Ureter (tissue), 1 donor: ENCODE data around the gene DCAF5. TPM values are rescaled to one million over a fixed set of nuclear protein-coding genes. Genes with fewer than 3 reads are reported as not detected.

Source experiments
- DNase-seq: peaks from one replicate; pipeline ENCODE4 v3.0.0-alpha.2; 2020; ENCODE audit warnings: low spot score
- total RNA-seq: library from RNA; stranded (reverse); gene quantifications from one replicate; pipeline ENCODE4 v1.2.4, GENCODE V29; 2023
- donor health status: DM: yes; HTN: yes; CAD: no.

DCAF5 gene
- total RNA-seq, 1 donor from 2014 or later, result 58.6 TPM

DNA sequence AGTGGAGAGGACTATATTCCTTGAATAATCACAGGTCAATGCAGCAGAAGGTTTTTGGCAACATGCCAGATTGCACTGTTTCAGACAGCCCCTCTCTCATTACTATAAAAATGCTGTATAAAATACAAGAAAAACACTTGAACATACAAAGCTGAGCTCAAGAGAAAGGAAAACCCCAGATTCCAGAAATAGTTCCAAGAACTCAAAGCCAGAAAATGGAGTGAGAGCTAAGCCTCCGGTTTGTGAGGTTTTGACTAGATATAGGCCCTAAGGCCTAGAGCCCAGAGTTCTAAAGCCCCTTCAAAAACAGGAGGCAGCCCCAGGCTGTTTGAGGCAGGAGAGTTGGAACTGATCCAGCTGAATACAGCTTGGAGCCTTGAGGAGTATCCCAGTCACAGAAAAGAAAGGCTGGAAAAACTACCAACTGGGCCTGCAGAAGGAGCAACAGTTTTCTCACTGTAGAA, 144.5 kb downstream of the DCAF5 start:
- no peak for DNase-seq

DNA sequence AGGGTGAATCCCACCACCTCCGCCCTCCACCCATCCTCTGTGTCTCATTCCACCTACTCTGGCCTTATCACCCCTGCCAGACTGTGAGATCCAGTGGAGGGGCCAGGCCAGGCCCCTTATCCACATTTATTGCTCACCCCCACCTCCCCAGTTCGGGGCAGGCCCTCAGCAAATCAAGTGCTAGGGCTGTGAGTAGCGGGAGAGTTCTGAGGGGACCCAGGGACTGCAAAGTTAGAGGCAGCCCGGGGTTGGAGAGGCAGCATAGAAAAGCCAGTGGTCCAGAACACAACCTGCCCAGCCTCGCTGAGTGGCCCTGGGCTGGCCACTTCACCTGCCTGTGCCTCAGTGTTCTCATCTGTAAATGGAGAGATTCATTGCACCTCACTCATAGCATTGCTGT, 146.6 kb downstream of the DCAF5 start:
- no peak for DNase-seq

DNA sequence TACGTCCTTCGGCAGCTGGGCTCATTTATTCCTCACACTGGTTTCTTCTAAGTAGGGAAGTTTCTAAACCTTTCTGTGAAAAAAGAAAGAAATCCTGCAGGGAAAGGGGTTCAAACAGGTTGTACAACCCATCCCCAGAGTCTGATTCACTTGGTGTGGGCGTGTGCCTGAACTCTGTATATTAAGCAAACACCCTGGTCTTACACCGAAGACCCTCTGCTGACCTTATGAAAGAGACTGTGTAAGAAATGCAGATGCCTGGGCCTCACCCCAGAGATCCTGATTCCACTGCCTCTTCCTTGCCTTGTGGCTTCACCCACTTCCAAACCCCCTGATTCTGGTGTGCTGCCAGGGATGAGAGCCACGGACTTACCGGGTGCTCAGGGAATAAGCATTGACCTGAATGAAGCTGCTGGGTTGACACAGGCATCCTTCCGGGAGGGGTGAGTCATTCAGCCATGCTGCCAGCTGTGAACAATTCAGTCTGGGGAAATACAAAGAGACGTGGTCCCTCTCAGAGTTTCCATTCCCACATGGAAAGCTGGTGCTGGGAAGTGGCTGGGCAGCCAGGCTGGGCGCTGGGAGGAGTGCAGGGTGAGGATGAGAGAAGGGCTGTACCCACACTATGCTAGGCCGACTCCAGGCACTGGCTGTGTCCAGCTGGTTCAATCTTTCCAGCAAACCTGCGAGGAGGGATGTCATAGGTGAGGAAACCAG, 147.3 kb downstream of the DCAF5 start:
- DNase-seq, result peak; percentile 63

DNA sequence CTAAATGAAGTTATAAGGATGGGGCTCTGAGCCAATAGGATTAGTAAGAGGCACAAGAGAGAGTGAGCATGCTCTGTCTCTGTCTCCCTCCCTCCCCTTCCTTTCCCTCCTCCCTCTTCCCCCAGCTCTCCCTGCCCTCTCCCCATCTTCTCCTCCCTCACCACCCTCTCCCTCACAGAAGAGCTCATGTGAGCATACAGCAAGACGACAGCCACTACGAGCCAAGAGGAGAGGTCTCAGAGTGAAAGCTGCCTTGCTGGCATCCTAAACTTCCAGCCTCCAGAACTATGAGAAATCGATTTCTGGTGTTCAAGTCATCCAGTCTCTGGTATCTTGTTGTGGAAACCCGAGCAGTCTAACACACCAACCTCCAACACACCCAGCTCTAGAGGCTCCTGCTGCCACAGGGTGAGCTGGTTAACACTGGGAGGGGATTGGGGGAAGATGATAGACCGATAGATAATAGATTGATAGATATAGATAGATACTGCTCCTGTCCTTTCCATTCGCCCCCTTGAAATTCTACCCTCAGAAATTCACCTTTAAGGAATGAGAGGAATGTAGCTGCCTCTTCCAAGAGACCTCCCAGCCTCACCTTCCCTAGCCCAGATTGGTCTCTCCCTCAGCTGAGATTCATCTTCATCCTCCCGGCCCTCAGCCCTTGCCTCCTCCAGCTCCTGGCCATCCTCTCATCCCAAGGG, 148.0 kb downstream of the DCAF5 start:
- no peak for DNase-seq

DNA sequence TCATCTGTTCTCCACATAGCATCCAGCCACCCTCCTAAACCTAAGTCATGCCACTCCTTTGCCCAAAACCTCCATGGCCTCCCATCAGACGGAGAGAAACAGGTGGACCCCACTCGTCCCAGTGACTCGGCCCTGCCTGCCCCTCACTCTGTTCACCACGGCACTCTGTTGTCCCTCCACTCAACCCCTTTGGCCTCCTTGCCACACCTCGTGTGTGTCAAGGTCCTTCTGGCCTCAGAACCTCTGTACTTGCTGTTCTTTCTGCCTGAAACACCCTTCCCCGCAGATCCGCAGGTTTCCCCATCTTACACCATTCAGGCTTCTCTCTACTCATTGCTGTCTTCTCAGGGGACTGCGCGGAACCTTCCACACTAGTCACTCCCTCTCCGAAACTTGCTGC, 149.3 kb downstream of the DCAF5 start:
- DNase-seq, result no peak

DNA sequence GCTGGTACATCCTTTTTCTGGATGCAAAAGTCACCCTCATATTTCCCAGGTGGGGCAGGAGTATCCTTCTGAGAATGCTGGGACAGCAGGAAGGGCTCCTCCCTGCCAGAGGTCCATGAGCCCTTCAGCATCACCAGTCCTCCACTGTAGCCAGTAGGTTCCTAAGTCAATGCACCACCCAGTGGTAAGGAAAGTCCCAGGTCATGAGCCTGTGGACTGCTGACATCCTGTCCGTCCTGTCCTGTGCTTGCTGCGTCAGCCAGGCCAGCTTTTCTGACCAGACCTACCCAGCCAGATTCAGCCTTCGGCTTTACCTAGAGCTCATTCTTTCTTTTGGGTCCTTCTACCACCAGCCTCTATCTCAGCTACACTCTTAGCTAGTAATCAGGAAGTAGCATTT, 150.8 kb downstream of the DCAF5 start:
- no peak for DNase-seq

DNA sequence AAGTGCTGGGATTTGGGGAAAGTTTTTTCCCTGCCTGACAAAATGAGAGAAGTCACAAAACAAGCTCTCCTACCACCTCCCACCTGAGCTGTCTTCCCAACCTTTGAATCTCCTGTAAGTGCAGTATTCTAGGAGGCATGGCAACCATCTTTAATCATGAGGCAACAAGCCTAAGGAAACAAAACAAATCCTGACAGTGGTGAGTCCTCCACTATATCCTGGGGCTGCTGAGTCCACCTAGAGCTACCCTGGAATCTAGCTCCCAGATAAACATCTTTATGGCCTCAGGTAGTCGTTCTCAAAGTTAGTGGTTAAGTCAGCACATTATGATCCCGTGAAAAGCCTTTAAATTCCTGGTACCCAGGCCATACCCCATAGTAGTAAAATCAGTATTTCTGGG, 151.5 kb downstream of the DCAF5 start:
- DNase-seq, result no peak

Other genes with a start within 250 kb of the DCAF5 start
- gene ACTN1, start 173.8 kb downstream of the DCAF5 start, total RNA-seq, result 286 TPM
- 21.0 TPM for gene EXD2, start 38.4 kb upstream of the DCAF5 start, total RNA-seq
- 1.6 TPM for gene GALNT16, start 107.0 kb upstream of the DCAF5 start, total RNA-seq
- gene ERH, start 245.2 kb upstream of the DCAF5 start, total RNA-seq, result 219 TPM
- 66.4 TPM for gene SLC39A9, start 245.6 kb upstream of the DCAF5 start, total RNA-seq